Panc1 (cell line): ENCODE results near the gene LUC7L. TPM values are rescaled to one million over a fixed set of nuclear protein-coding genes. Genes with fewer than 3 reads are reported as not detected.

ENCODE experiments used
- ATAC-seq: fragments of 200-7000 bp; cut with Tn5 transposase; 2 replicates; pipeline ENCODE4 v1.9.1; 2020; ENCODE audit warnings: mild to moderate bottlenecking, moderate library complexity
- BruUV-seq: library from RNA; stranded (reverse); fragments of 400-500 nt; replicated peaks from 2 replicates; lab custom pipeline; 2021; lab: Mats Ljungman, UMichigan
- CTCF ChIA-PET: fragments of 300-600 bp; sonication (Branson Sonifier 250); formaldehyde crosslinking; loops from one replicate; lab custom pipeline; 2022; ENCODE audit warnings: antibody characterized with exemption; lab: Charles Lee
- POLR2A ChIA-PET: fragments of 300-600 bp; sonication (Branson Sonifier 250); formaldehyde crosslinking; loops from one replicate; lab custom pipeline; 2022; ENCODE audit warnings: antibody characterized with exemption; lab: Charles Lee
- DNase-seq: peaks from one replicate; pipeline ENCODE4 v3.0.0-alpha.2; 2010; ENCODE audit warnings: low read depth, low spot score
- H3K27ac ChIP-seq: 2 replicates; pipeline ENCODE4 v1.5.1; 2011; ENCODE audit warnings: mild to moderate bottlenecking, low read length, inconsistent platforms
- H3K27me3 ChIP-seq: fragments of 200-500 bp; sonication (Bioruptor generic); 2 replicates; pipeline ENCODE4 v1.6.0; 2014; ENCODE audit warnings: low read length, inconsistent platforms; ENCODE audit not compliant: control insufficient read depth, insufficient read depth
- H3K36me3 ChIP-seq: fragments of 200-500 bp; sonication (Bioruptor generic); 2 replicates; pipeline ENCODE4 v1.5.1; 2014; ENCODE audit warnings: inconsistent platforms, mild to moderate bottlenecking, low read length, moderate library complexity; ENCODE audit not compliant: control insufficient read depth, insufficient read depth
- H3K4me1 ChIP-seq: 2 replicates; pipeline ENCODE4 v1.5.1; 2011; ENCODE audit warnings: inconsistent platforms, mild to moderate bottlenecking, low read length, moderate library complexity; ENCODE audit not compliant: control insufficient read depth, insufficient read depth
- H3K4me3 ChIP-seq, 2 experiments: 2 replicates each; pipeline ENCODE4 v1.5.1; 2011 to 2012; ENCODE audit warnings: low read depth in 2 of 2, low read length in 2 of 2, mild to moderate bottlenecking in 2 of 2, inconsistent platforms in 1 of 2, moderate library complexity in 1 of 2
- H3K9me3 ChIP-seq: fragments of 200-500 bp; sonication (Bioruptor generic); 2 replicates; pipeline ENCODE4 v1.5.1; 2014; ENCODE audit warnings: low read depth, mild to moderate bottlenecking, inconsistent platforms, low read length, moderate library complexity; ENCODE audit not compliant: control insufficient read depth, insufficient read depth
- CTCF ChIP-seq: fragments of 450-650 bp; IDR thresholded peaks from 2 replicates; pipeline ENCODE4 v1.5.1; 2017; ENCODE audit warnings: mild to moderate bottlenecking
- POLR2AphosphoS5 ChIP-seq: IDR thresholded peaks from 2 replicates; pipeline ENCODE4 v1.6.1; 2012; ENCODE audit warnings: mild to moderate bottlenecking, low read depth, low read length, moderate library complexity
- SIN3A ChIP-seq: IDR thresholded peaks from 2 replicates; pipeline ENCODE4 v1.6.1; 2012; ENCODE audit warnings: low read depth, mild to moderate bottlenecking, low read length, moderate library complexity, borderline replicate concordance; ENCODE audit not compliant: insufficient read depth
- TCF7L2 ChIP-seq: IDR thresholded peaks from 2 replicates; pipeline ENCODE4 v1.6.1; 2011; ENCODE audit warnings: mild to moderate bottlenecking, low read depth, low read length, inconsistent platforms
- in situ Hi-C: cut with HindIII; loops from 2 replicates; pipeline ENCODE4 v1.10.0; 2016; ENCODE audit warnings: low sequenced_read_pairs, low pct_unique_long_range_greater_than_20kb
- intact Hi-C: fragments of 100-400 bp; cut with micrococcal nuclease; formaldehyde crosslinking; loops from one replicate; pipeline ENCODE4 v1.10.0; 2022; ENCODE audit not compliant: unreplicated experiment
- total RNA-seq: library from RNA; stranded (reverse); gene quantifications from one replicate; pipeline ENCODE4 v1.2.1, GENCODE V29; 2021; ENCODE audit not compliant: unreplicated experiment
- TF ChIP-seq, protein P1 (sequence below), 2 experiments: IDR thresholded peaks; 2 replicates each; pipeline ENCODE4 v1.6.1; 2011 to 2012; ENCODE audit warnings: low read depth in 2 of 2, control low read depth in 1 of 2, low read length in 1 of 2, mild to moderate bottlenecking in 1 of 2, moderate library complexity in 1 of 2; ENCODE audit not compliant: insufficient read depth in 1 of 2

Gene LUC7L
- total RNA-seq, 1 experiment from 2014 or later, result 75.3 TPM

GRCh38 chr16:180681-181564 lies 48.3 kb downstream of the LUC7L start:
- CTCF ChIA-PET, result interaction anchor here (0.7 to 0.9 kb wide), 3 partner anchors 10 to 84 kb away, joined by 3 read pairs; no protein-coding TSS in a partner anchor
- no TSS peak for BruUV-seq
- intact Hi-C loops (loop anchor here (2.0 kb wide), 1 partner anchor 74 kb away; no protein-coding TSS in a partner anchor), in situ Hi-C loops (no loop called here)
- Histone ChIP-seq H3K4me3 (peak overlapping the region; percentile 43 to 51), H3K27ac (peak overlapping the region; percentile 69), H3K9me3 (no peaks in the 10 kb centered on the region), H3K4me1 (peaks cover 6% of the 10 kb centered on the region; the same call in 1 of the 2 replicates), H3K27me3 (no peaks in the 10 kb centered on the region), H3K36me3 (no peaks in the 10 kb centered on the region)
- POLR2A ChIA-PET, result no interaction called here
- TF ChIP-seq, protein P1, sequence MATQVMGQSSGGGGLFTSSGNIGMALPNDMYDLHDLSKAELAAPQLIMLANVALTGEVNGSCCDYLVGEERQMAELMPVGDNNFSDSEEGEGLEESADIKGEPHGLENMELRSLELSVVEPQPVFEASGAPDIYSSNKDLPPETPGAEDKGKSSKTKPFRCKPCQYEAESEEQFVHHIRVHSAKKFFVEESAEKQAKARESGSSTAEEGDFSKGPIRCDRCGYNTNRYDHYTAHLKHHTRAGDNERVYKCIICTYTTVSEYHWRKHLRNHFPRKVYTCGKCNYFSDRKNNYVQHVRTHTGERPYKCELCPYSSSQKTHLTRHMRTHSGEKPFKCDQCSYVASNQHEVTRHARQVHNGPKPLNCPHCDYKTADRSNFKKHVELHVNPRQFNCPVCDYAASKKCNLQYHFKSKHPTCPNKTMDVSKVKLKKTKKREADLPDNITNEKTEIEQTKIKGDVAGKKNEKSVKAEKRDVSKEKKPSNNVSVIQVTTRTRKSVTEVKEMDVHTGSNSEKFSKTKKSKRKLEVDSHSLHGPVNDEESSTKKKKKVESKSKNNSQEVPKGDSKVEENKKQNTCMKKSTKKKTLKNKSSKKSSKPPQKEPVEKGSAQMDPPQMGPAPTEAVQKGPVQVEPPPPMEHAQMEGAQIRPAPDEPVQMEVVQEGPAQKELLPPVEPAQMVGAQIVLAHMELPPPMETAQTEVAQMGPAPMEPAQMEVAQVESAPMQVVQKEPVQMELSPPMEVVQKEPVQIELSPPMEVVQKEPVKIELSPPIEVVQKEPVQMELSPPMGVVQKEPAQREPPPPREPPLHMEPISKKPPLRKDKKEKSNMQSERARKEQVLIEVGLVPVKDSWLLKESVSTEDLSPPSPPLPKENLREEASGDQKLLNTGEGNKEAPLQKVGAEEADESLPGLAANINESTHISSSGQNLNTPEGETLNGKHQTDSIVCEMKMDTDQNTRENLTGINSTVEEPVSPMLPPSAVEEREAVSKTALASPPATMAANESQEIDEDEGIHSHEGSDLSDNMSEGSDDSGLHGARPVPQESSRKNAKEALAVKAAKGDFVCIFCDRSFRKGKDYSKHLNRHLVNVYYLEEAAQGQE (IDR thresholded peaks at IDR 0.05; ENCODE audit: insufficient read depth in 1 of 2, low read depth in 2 of 2, low read length in 1 of 2), result 0 out of 4 replicates have a peak, but pooled peaks of 1 of the 2 experiments have one; percentile 53
- TF ChIP-seq CTCF, result no peak
- TF ChIP-seq TCF7L2, result no peak
- peak; percentile 81; the same call in 1 of the 2 replicates for TF ChIP-seq SIN3A
- peak; percentile 78 for TF ChIP-seq POLR2AphosphoS5
- ATAC-seq (peak; percentile 84), DNase-seq (no peak)

DNA sequence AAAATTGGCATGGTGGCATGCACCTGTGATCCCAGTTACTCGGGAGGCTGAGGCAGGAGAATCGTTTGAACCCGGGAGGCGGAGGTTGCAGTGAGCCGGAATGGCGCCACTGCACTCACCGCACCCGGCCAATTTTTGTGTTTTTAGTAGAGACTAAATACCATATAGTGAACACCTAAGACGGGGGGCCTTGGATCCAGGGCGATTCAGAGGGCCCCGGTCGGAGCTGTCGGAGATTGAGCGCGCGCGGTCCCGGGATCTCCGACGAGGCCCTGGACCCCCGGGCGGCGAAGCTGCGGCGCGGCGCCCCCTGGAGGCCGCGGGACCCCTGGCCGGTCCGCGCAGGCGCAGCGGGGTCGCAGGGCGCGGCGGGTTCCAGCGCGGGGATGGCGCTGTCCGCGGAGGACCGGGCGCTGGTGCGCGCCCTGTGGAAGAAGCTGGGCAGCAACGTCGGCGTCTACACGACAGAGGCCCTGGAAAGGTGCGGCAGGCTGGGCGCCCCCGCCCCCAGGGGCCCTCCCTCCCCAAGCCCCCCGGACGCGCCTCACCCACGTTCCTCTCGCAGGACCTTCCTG lies 49.1 kb downstream of the LUC7L start, which contains the start of gene HBQ1:
Gene HBQ1 (plus strand): TSS at position 359 of the 575 bp plus-strand sequence. CDS start 28 bp downstream, at position 387.
- BruUV-seq, result no TSS peak
- CTCF ChIA-PET, result interaction anchor here (0.7 to 0.9 kb wide), 2 partner anchors 10 to 75 kb away, joined by 3 read pairs; no protein-coding TSS in a partner anchor
- POLR2A ChIA-PET, result no interaction called here
- Histone ChIP-seq H3K9me3 (no peaks in the 10 kb centered on the region), H3K27me3 (no peaks in the 10 kb centered on the region), H3K27ac (peak within 1 kb of the TSS; percentile 69), H3K4me3 (peak within 1 kb of the TSS; percentile 43 to 51), H3K4me1 (peaks cover 6% of the 10 kb centered on the region; the same call in 1 of the 2 replicates), H3K36me3 (no peaks in the 10 kb centered on the region)
- TF ChIP-seq, protein P1 (IDR thresholded peaks at IDR 0.05; ENCODE audit: insufficient read depth in 1 of 2, low read depth in 2 of 2, low read length in 1 of 2), result peak in 1 of 2 experiments; percentile 73; a peak in 1 of 4 replicates
- no peak for TF ChIP-seq SIN3A
- TF ChIP-seq CTCF, result peak; percentile 95
- intact Hi-C loops, result loop anchor here (2.0 kb wide), 1 partner anchor 73 kb away; no protein-coding TSS in a partner anchor
- DNase-seq (no peak), ATAC-seq (peak; percentile 48)
- in situ Hi-C loops, result no loop called here
